Measurements from ENCODE around the gene MBD2. TPM values are rescaled to one million over a fixed set of nuclear protein-coding genes. Genes with fewer than 3 reads are reported as not detected.

MBD2 gene
- total and polyA plus RNA-seq, 5 donors from 2014 or later, result 8.4 to 132 (median 25.2) TPM

GRCh38 chr18:54197747-54198411, 26.6 kb downstream of the MBD2 start:
- Histone ChIP-seq H3K36me3 (ENCODE audit: control insufficient read depth, insufficient read depth, low read length) (peaks cover 31% of the 10 kb centered on the region), H3K27ac (ENCODE audit: insufficient read depth, low read length, poor library complexity, severe bottlenecking) (no peak overlapping the region), H3K27me3 (ENCODE audit: control insufficient read depth, insufficient read depth, low read length) (no peaks in the 10 kb centered on the region), H3K4me1 (ENCODE audit: control insufficient read depth, insufficient read depth, low read length, poor library complexity, severe bottlenecking) (no peaks in the 10 kb centered on the region), H3K4me3 (ENCODE audit: low read depth, low read length) (no peak overlapping the region), H3K9me3 (ENCODE audit: control insufficient read depth in 2 of 2, low read length in 2 of 2) (no peaks in the 10 kb centered on the region)
- peaks cover 25% of the 10 kb centered on the region for H3K36me3 Mint-ChIP-seq
- no peak for ATAC-seq (ENCODE audit: low read depth in 2 of 2)
- H3K27ac Mint-ChIP-seq, result peak overlapping the region in 1 of 3 donors; percentile 6
- H3K9me3 Mint-ChIP-seq, result peaks cover 0 to 2% (median 0%) of the 10 kb centered on the region in 7 donors
- H3K4me3 Mint-ChIP-seq, result no peak overlapping the region
- no peaks in the 10 kb centered on the region for H3K27me3 Mint-ChIP-seq
- H3K4me1 Mint-ChIP-seq, result peaks cover 25 to 42% (median 31%) of the 10 kb centered on the region in 4 donors
- DNase-seq, result no peak

GRCh38 chr18:54193786-54194185, 30.7 kb downstream of the MBD2 start:
- Mint-ChIP-seq H3K4me3 (no peak overlapping the region), H3K27ac (no peak overlapping the region)
- H3K4me1 ChIP-seq (ENCODE audit: control insufficient read depth, insufficient read depth, low read length, poor library complexity, severe bottlenecking), result no peaks in the 10 kb centered on the region

GRCh38 chr18:54192900-54193299, 31.6 kb downstream of the MBD2 start:
- no peak overlapping the region for H3K4me3 Mint-ChIP-seq
- DNase-seq, result no peak
- peaks cover 13% of the 10 kb centered on the region for H3K36me3 ChIP-seq (ENCODE audit: control insufficient read depth, insufficient read depth, low read length)
- no peaks in the 10 kb centered on the region for H3K9me3 ChIP-seq (ENCODE audit: control insufficient read depth in 2 of 2, low read length in 2 of 2)
- no peak for ATAC-seq (ENCODE audit: low read depth in 2 of 2)
- H3K4me1 ChIP-seq (ENCODE audit: control insufficient read depth, insufficient read depth, low read length, poor library complexity, severe bottlenecking), result no peaks in the 10 kb centered on the region
- peaks cover 12 to 39% (median 22%) of the 10 kb centered on the region in 4 donors for H3K4me1 Mint-ChIP-seq
- H3K27me3 ChIP-seq (ENCODE audit: control insufficient read depth, insufficient read depth, low read length), result no peaks in the 10 kb centered on the region
- no peaks in the 10 kb centered on the region for H3K27me3 Mint-ChIP-seq
- H3K9me3 Mint-ChIP-seq, result no peaks in the 10 kb centered on the region
- H3K36me3 Mint-ChIP-seq, result peaks cover 18% of the 10 kb centered on the region
- no peak overlapping the region for H3K27ac ChIP-seq (ENCODE audit: insufficient read depth, low read length, poor library complexity, severe bottlenecking)
- H3K27ac Mint-ChIP-seq, result peak overlapping the region in 2 of 3 donors; percentile 59 to 66
- H3K4me3 ChIP-seq (ENCODE audit: low read depth, low read length), result no peak overlapping the region

More at GRCh38 chr18:54193786-54194185, 30.7 kb downstream of the MBD2 start:
- H3K36me3 Mint-ChIP-seq, result peaks cover 16% of the 10 kb centered on the region
- no peaks in the 10 kb centered on the region for H3K9me3 ChIP-seq (ENCODE audit: control insufficient read depth in 2 of 2, low read length in 2 of 2)
- H3K9me3 Mint-ChIP-seq, result peaks cover 0 to 1% (median 0%) of the 10 kb centered on the region in 7 donors
- no peak overlapping the region for H3K27ac ChIP-seq (ENCODE audit: insufficient read depth, low read length, poor library complexity, severe bottlenecking)
- no peaks in the 10 kb centered on the region for H3K27me3 Mint-ChIP-seq
- H3K36me3 ChIP-seq (ENCODE audit: control insufficient read depth, insufficient read depth, low read length), result peaks cover 18% of the 10 kb centered on the region
- ATAC-seq (ENCODE audit: low read depth in 2 of 2) (no peak), DNase-seq (no peak)
- H3K4me3 ChIP-seq (ENCODE audit: low read depth, low read length), result no peak overlapping the region
- H3K4me1 Mint-ChIP-seq, result peaks cover 14 to 40% (median 24%) of the 10 kb centered on the region in 4 donors
- no peaks in the 10 kb centered on the region for H3K27me3 ChIP-seq (ENCODE audit: control insufficient read depth, insufficient read depth, low read length)

- DNase-seq, result no peak
- H3K27me3 Mint-ChIP-seq, result no peaks in the 10 kb centered on the region
- Histone ChIP-seq H3K9me3 (ENCODE audit: control insufficient read depth in 2 of 2, low read length in 2 of 2) (no peaks in the 10 kb centered on the region), H3K27me3 (ENCODE audit: control insufficient read depth, insufficient read depth, low read length) (no peaks in the 10 kb centered on the region), H3K27ac (ENCODE audit: insufficient read depth, low read length, poor library complexity, severe bottlenecking) (no peak overlapping the region), H3K4me3 (ENCODE audit: low read depth, low read length) (no peak overlapping the region), H3K36me3 (ENCODE audit: control insufficient read depth, insufficient read depth, low read length) (peaks cover 16% of the 10 kb centered on the region), H3K4me1 (ENCODE audit: control insufficient read depth, insufficient read depth, low read length, poor library complexity, severe bottlenecking) (no peaks in the 10 kb centered on the region)
- peak overlapping the region in 2 of 3 donors; percentile 59 to 66 for H3K27ac Mint-ChIP-seq
- ATAC-seq (ENCODE audit: low read depth in 2 of 2), result no peak
- no peaks in the 10 kb centered on the region for H3K9me3 Mint-ChIP-seq
- H3K4me1 Mint-ChIP-seq, result peaks cover 7 to 34% (median 20%) of the 10 kb centered on the region in 4 donors
- peaks cover 18% of the 10 kb centered on the region for H3K36me3 Mint-ChIP-seq
- H3K4me3 Mint-ChIP-seq, result no peak overlapping the region
These were observed 32.1 kb downstream of the MBD2 start for GRCh38 chr18:54192415-54192814.

- H3K9me3 ChIP-seq (ENCODE audit: control insufficient read depth in 2 of 2, low read length in 2 of 2), result no peaks in the 10 kb centered on the region
- H3K4me1 ChIP-seq (ENCODE audit: control insufficient read depth, insufficient read depth, low read length, poor library complexity, severe bottlenecking), result no peaks in the 10 kb centered on the region
- H3K27ac Mint-ChIP-seq, result peak overlapping the region in 1 of 3 donors; percentile 89
- no peaks in the 10 kb centered on the region for H3K27me3 Mint-ChIP-seq
- H3K27me3 ChIP-seq (ENCODE audit: control insufficient read depth, insufficient read depth, low read length), result no peaks in the 10 kb centered on the region
- no peak overlapping the region for H3K4me3 ChIP-seq (ENCODE audit: low read depth, low read length)
- peaks cover 23% of the 10 kb centered on the region for H3K36me3 Mint-ChIP-seq
- ATAC-seq (ENCODE audit: low read depth in 2 of 2) (no peak), DNase-seq (no peak)
- peaks cover 3 to 27% (median 15%) of the 10 kb centered on the region in 4 donors for H3K4me1 Mint-ChIP-seq
- H3K9me3 Mint-ChIP-seq, result no peaks in the 10 kb centered on the region
- H3K27ac ChIP-seq (ENCODE audit: insufficient read depth, low read length, poor library complexity, severe bottlenecking), result no peak overlapping the region
- peaks cover 20% of the 10 kb centered on the region for H3K36me3 ChIP-seq (ENCODE audit: control insufficient read depth, insufficient read depth, low read length)
- no peak overlapping the region for H3K4me3 Mint-ChIP-seq
These were observed 33.1 kb downstream of the MBD2 start for GRCh38 chr18:54191352-54191751.

GRCh38 chr18:54187372-54187771, 37.1 kb downstream of the MBD2 start:
- Mint-ChIP-seq H3K9me3 (no peaks in the 10 kb centered on the region), H3K36me3 (peaks cover 18% of the 10 kb centered on the region), H3K27ac (no peak overlapping the region), H3K4me3 (no peak overlapping the region), H3K27me3 (no peaks in the 10 kb centered on the region), H3K4me1 (peaks cover 6 to 18% (median 8%) of the 10 kb centered on the region in 4 donors)
- no peak for ATAC-seq (ENCODE audit: low read depth in 2 of 2)
- H3K36me3 ChIP-seq (ENCODE audit: control insufficient read depth, insufficient read depth, low read length), result peaks cover 35% of the 10 kb centered on the region
- no peak for DNase-seq
- no peak overlapping the region for H3K4me3 ChIP-seq (ENCODE audit: low read depth, low read length)
- no peaks in the 10 kb centered on the region for H3K9me3 ChIP-seq (ENCODE audit: control insufficient read depth in 2 of 2, low read length in 2 of 2)
- no peaks in the 10 kb centered on the region for H3K27me3 ChIP-seq (ENCODE audit: control insufficient read depth, insufficient read depth, low read length)
- no peak overlapping the region for H3K27ac ChIP-seq (ENCODE audit: insufficient read depth, low read length, poor library complexity, severe bottlenecking)
- H3K4me1 ChIP-seq (ENCODE audit: control insufficient read depth, insufficient read depth, low read length, poor library complexity, severe bottlenecking), result no peaks in the 10 kb centered on the region

GRCh38 chr18:54184836-54185235, 39.6 kb downstream of the MBD2 start:
- no peak for ATAC-seq (ENCODE audit: low read depth in 2 of 2)
- Histone ChIP-seq H3K4me3 (ENCODE audit: low read depth, low read length) (no peak overlapping the region), H3K27me3 (ENCODE audit: control insufficient read depth, insufficient read depth, low read length) (no peaks in the 10 kb centered on the region), H3K27ac (ENCODE audit: insufficient read depth, low read length, poor library complexity, severe bottlenecking) (no peak overlapping the region), H3K36me3 (ENCODE audit: control insufficient read depth, insufficient read depth, low read length) (peaks cover 39% of the 10 kb centered on the region), H3K9me3 (ENCODE audit: control insufficient read depth in 2 of 2, low read length in 2 of 2) (no peaks in the 10 kb centered on the region), H3K4me1 (ENCODE audit: control insufficient read depth, insufficient read depth, low read length, poor library complexity, severe bottlenecking) (no peaks in the 10 kb centered on the region)
- H3K4me1 Mint-ChIP-seq, result peaks cover 6 to 17% (median 9%) of the 10 kb centered on the region in 4 donors
- no peak overlapping the region for H3K4me3 Mint-ChIP-seq
- H3K9me3 Mint-ChIP-seq, result no peaks in the 10 kb centered on the region
- H3K36me3 Mint-ChIP-seq, result peaks cover 14% of the 10 kb centered on the region
- peak overlapping the region in 2 of 3 donors; percentile 48 to 53 for H3K27ac Mint-ChIP-seq
- no peaks in the 10 kb centered on the region for H3K27me3 Mint-ChIP-seq
- no peak for DNase-seq

GRCh38 chr18:54183390-54183789, 41.1 kb downstream of the MBD2 start:
- peaks cover 14% of the 10 kb centered on the region for H3K36me3 Mint-ChIP-seq
- H3K9me3 Mint-ChIP-seq, result no peaks in the 10 kb centered on the region
- Histone ChIP-seq H3K27ac (ENCODE audit: insufficient read depth, low read length, poor library complexity, severe bottlenecking) (no peak overlapping the region), H3K36me3 (ENCODE audit: control insufficient read depth, insufficient read depth, low read length) (peaks cover 34% of the 10 kb centered on the region), H3K27me3 (ENCODE audit: control insufficient read depth, insufficient read depth, low read length) (no peaks in the 10 kb centered on the region), H3K4me3 (ENCODE audit: low read depth, low read length) (no peak overlapping the region), H3K9me3 (ENCODE audit: control insufficient read depth in 2 of 2, low read length in 2 of 2) (no peaks in the 10 kb centered on the region), H3K4me1 (ENCODE audit: control insufficient read depth, insufficient read depth, low read length, poor library complexity, severe bottlenecking) (no peaks in the 10 kb centered on the region)
- no peak overlapping the region for H3K27ac Mint-ChIP-seq
- peaks cover 10 to 23% (median 12%) of the 10 kb centered on the region in 4 donors for H3K4me1 Mint-ChIP-seq
- ATAC-seq (ENCODE audit: low read depth in 2 of 2), result no peak
- H3K4me3 Mint-ChIP-seq, result no peak overlapping the region
- H3K27me3 Mint-ChIP-seq, result no peaks in the 10 kb centered on the region
- DNase-seq, result no peak
